Neural cell (in vitro differentiated cells): Measurements from ENCODE around the gene LDHAL6B. TPM values are rescaled to one million over a fixed set of nuclear protein-coding genes. Genes with fewer than 3 reads are reported as not detected.

Experiments used
- H2AFZ ChIP-seq: fragments of 200-600, 300-800 bp; sonication (generic), shearing (Covaris generic); 2 replicates; pipeline ENCODE4 v1.6.0; 2014; ENCODE audit warnings: low read depth, mild to moderate bottlenecking, antibody characterized with exemption, low read length, moderate library complexity
- H3F3A ChIP-seq: fragments of 200-600 bp; shearing (Covaris generic); 2 replicates; pipeline ENCODE4 v1.6.1; 2016; ENCODE audit warnings: mild to moderate bottlenecking, moderate library complexity, mixed read lengths, antibody characterized with exemption, low read length; ENCODE audit not compliant: insufficient read depth, poor library complexity, severe bottlenecking
- H3K27ac ChIP-seq: fragments of 200-600, 300-800 bp; sonication (generic), shearing (Covaris generic); 2 replicates; pipeline ENCODE4 v1.5.1; 2014; ENCODE audit warnings: mild to moderate bottlenecking, low read length, moderate library complexity
- H3K27me3 ChIP-seq: fragments of 300-800, 200-600 bp; sonication (generic), shearing (Covaris generic); 2 replicates; pipeline ENCODE4 v1.6.0; 2014; ENCODE audit warnings: mild to moderate bottlenecking, low read depth, low read length, moderate library complexity; ENCODE audit not compliant: insufficient read depth
- H3K36me3 ChIP-seq: fragments of 300-800, 200-600 bp; sonication (generic), shearing (Covaris generic); 2 replicates; pipeline ENCODE4 v1.5.1; 2014; ENCODE audit warnings: mild to moderate bottlenecking, antibody characterized with exemption, low read length, moderate library complexity; ENCODE audit not compliant: insufficient read depth
- H3K4me2 ChIP-seq: fragments of 300-800, 200-600 bp; sonication (generic), shearing (Covaris generic); 2 replicates; pipeline ENCODE4 v1.6.0; 2014; ENCODE audit warnings: mild to moderate bottlenecking, low read length
- H3K4me3 ChIP-seq: fragments of 300-800, 200-600 bp; sonication (generic), shearing (Covaris generic); 2 replicates; pipeline ENCODE4 v1.5.1; 2014; ENCODE audit warnings: mild to moderate bottlenecking, low read length, moderate library complexity
- H3K79me2 ChIP-seq: fragments of 200-600 bp; shearing (Covaris generic); replicated peaks from 2 replicates; pipeline ENCODE4 v1.6.0; 2014; ENCODE audit warnings: mild to moderate bottlenecking, low read length, moderate library complexity; ENCODE audit not compliant: insufficient read depth
- H3K9ac ChIP-seq: fragments of 300-800, 200-600 bp; sonication (generic), shearing (Covaris generic); 2 replicates; pipeline ENCODE4 v1.6.1; 2016; ENCODE audit warnings: mild to moderate bottlenecking, low read length, mixed read lengths
- H3K9me2 ChIP-seq: fragments of 200-600 bp; shearing (Covaris generic); 2 replicates; pipeline ENCODE4 v1.6.1; 2016; ENCODE audit warnings: mild to moderate bottlenecking, low read length, mixed read lengths; ENCODE audit not compliant: insufficient read depth
- H3K9me3 ChIP-seq: fragments of 200-600, 300-800 bp; sonication (generic), shearing (Covaris generic); 2 replicates; pipeline ENCODE4 v1.6.1; 2016; ENCODE audit warnings: mild to moderate bottlenecking, mixed run types, low read length, moderate library complexity, mixed read lengths
- H4K20me1 ChIP-seq: fragments of 200-600 bp; shearing (Covaris generic); 2 replicates; pipeline ENCODE4 v1.6.1; 2016; ENCODE audit warnings: mild to moderate bottlenecking, mixed run types; ENCODE audit not compliant: insufficient read depth
- EP300 ChIP-seq: fragments of 450-650 bp; conservative IDR thresholded peaks from 2 replicates; pipeline ENCODE4 v1.6.1; 2014; ENCODE audit warnings: antibody characterized with exemption, mild to moderate bottlenecking, moderate library complexity; ENCODE audit not compliant: poor library complexity, severe bottlenecking
- EZH2 ChIP-seq: fragments of 200-600, 300-800 bp; shearing (Covaris generic), sonication (generic); IDR thresholded peaks from 2 replicates; pipeline ENCODE4 v1.6.1; 2014; ENCODE audit warnings: antibody characterized with exemption, low read length, borderline replicate concordance, mild to moderate bottlenecking; ENCODE audit not compliant: insufficient read depth, poor library complexity, severe bottlenecking
- MXI1 ChIP-seq: fragments of 450-650 bp; conservative IDR thresholded peaks from 2 replicates; pipeline ENCODE4 v1.6.1; 2014; ENCODE audit warnings: antibody characterized with exemption, mild to moderate bottlenecking; ENCODE audit not compliant: poor library complexity, severe bottlenecking
- POLR2AphosphoS5 ChIP-seq: IDR thresholded peaks from 2 replicates; pipeline ENCODE4 v1.6.1; 2012
- RAD21 ChIP-seq: fragments of 450-650 bp; conservative IDR thresholded peaks from 2 replicates; pipeline ENCODE4 v1.6.1; 2014; ENCODE audit warnings: antibody characterized with exemption, mild to moderate bottlenecking, moderate library complexity
- SMC3 ChIP-seq: fragments of 450-650 bp; conservative IDR thresholded peaks from 2 replicates; pipeline ENCODE4 v1.6.1; 2014; ENCODE audit warnings: antibody characterized with exemption, mild to moderate bottlenecking, moderate library complexity; ENCODE audit not compliant: poor library complexity
- TAF1 ChIP-seq: IDR thresholded peaks from 2 replicates; pipeline ENCODE4 v1.6.1; 2012; ENCODE audit warnings: low read depth
- polyA plus RNA-seq: library from polyadenylated mRNA; depleted of rRNA; stranded (reverse); fragments of >200 nt; gene quantifications from 2 replicates; pipeline ENCODE4 v1.2.3, GENCODE V29; 2014
- TF ChIP-seq, protein P1 (sequence below): fragments of 450-650 bp; IDR thresholded peaks from 2 replicates; pipeline ENCODE4 v1.5.1; 2014; ENCODE audit warnings: antibody characterized with exemption, mild to moderate bottlenecking, moderate library complexity; ENCODE audit not compliant: poor library complexity, severe bottlenecking
- TF ChIP-seq, protein P2 (sequence below): IDR thresholded peaks from 2 replicates; pipeline ENCODE4 v1.6.1; 2012; ENCODE audit warnings: borderline replicate concordance

LDHAL6B gene
- polyA plus RNA-seq, 1 donor from 2014 or later: not detected

DNA sequence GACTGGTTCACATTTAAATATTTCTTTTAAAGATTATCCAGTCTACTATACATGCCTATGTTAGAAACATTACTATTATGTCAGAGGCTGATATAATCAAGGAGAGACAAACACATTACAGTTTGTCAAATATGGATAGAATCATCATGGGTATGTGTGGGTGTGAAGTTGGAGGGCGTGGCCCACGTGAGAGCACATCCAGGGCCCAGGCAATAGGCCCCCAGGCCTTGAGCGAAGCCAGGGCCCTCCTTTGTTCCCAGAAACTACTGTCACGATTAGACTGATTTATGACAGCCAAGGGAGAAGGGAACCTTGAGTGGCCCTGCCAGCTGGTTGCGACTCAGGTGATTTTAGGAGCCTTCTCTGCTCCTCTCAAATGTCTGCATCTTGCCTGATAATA lies 26.9 kb upstream of the LDHAL6B start:
- Histone ChIP-seq H3K4me2 (no peak overlapping the region), H3K79me2 (no peaks in the 10 kb centered on the region), H4K20me1 (no peaks in the 10 kb centered on the region), H3F3A (no peaks in the 10 kb centered on the region), H3K9me2 (no peaks in the 10 kb centered on the region), H3K27me3 (no peaks in the 10 kb centered on the region), H3K27ac (no peak overlapping the region), H3K4me3 (no peak overlapping the region), H3K36me3 (no peaks in the 10 kb centered on the region), H3K9ac (no peak overlapping the region), H3K9me3 (peaks cover 3% of the 10 kb centered on the region), H2AFZ (no peak overlapping the region)
- TF ChIP-seq EP300 (no peak), RAD21 (no peak), EZH2 (no peak), POLR2AphosphoS5 (no peak), TAF1 (no peak), MXI1 (no peak), SMC3 (no peak)
- TF ChIP-seq, protein P1, sequence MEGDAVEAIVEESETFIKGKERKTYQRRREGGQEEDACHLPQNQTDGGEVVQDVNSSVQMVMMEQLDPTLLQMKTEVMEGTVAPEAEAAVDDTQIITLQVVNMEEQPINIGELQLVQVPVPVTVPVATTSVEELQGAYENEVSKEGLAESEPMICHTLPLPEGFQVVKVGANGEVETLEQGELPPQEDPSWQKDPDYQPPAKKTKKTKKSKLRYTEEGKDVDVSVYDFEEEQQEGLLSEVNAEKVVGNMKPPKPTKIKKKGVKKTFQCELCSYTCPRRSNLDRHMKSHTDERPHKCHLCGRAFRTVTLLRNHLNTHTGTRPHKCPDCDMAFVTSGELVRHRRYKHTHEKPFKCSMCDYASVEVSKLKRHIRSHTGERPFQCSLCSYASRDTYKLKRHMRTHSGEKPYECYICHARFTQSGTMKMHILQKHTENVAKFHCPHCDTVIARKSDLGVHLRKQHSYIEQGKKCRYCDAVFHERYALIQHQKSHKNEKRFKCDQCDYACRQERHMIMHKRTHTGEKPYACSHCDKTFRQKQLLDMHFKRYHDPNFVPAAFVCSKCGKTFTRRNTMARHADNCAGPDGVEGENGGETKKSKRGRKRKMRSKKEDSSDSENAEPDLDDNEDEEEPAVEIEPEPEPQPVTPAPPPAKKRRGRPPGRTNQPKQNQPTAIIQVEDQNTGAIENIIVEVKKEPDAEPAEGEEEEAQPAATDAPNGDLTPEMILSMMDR: no peak
- TF ChIP-seq, protein P2, sequence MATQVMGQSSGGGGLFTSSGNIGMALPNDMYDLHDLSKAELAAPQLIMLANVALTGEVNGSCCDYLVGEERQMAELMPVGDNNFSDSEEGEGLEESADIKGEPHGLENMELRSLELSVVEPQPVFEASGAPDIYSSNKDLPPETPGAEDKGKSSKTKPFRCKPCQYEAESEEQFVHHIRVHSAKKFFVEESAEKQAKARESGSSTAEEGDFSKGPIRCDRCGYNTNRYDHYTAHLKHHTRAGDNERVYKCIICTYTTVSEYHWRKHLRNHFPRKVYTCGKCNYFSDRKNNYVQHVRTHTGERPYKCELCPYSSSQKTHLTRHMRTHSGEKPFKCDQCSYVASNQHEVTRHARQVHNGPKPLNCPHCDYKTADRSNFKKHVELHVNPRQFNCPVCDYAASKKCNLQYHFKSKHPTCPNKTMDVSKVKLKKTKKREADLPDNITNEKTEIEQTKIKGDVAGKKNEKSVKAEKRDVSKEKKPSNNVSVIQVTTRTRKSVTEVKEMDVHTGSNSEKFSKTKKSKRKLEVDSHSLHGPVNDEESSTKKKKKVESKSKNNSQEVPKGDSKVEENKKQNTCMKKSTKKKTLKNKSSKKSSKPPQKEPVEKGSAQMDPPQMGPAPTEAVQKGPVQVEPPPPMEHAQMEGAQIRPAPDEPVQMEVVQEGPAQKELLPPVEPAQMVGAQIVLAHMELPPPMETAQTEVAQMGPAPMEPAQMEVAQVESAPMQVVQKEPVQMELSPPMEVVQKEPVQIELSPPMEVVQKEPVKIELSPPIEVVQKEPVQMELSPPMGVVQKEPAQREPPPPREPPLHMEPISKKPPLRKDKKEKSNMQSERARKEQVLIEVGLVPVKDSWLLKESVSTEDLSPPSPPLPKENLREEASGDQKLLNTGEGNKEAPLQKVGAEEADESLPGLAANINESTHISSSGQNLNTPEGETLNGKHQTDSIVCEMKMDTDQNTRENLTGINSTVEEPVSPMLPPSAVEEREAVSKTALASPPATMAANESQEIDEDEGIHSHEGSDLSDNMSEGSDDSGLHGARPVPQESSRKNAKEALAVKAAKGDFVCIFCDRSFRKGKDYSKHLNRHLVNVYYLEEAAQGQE: no peak

DNA sequence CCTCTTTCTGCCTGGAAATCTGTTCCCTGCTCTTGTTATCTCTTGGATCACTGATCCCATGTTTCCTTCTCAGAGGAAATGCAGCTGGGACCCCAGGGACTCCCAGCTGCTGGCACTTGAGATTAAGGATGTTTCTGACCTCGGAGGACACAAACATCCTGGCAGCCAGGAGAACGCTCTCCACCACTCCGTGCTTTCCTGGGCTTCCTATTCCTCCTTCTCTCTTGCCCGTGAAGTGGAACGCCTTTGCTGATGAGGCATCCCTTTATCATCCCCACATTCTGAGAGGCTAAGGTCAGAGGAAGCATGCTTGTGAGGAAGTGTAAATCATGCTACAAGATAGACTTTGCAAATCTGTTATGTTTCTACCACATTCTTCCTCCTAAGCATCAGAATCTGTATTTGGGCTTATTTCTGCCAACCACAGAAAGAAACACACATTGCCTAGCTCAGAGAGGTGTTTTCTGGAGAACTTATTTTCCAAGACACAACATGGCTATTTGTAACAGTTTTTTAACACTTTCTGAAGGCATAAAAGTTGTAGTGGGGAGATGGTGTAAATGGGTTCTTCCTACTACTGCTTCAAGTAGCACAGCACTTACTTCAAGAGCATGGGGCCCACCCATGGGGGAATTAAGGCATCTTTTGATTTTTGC lies 25.6 kb upstream of the LDHAL6B start:
- Histone ChIP-seq H3K4me2 (no peak overlapping the region), H3F3A (no peaks in the 10 kb centered on the region), H3K36me3 (no peaks in the 10 kb centered on the region), H3K9ac (no peak overlapping the region), H3K9me2 (no peaks in the 10 kb centered on the region), H3K27ac (no peak overlapping the region), H4K20me1 (no peaks in the 10 kb centered on the region), H3K4me3 (no peak overlapping the region), H3K9me3 (peaks cover 3% of the 10 kb centered on the region), H3K79me2 (no peaks in the 10 kb centered on the region), H3K27me3 (no peaks in the 10 kb centered on the region), H2AFZ (no peak overlapping the region)
- no peak for TF ChIP-seq POLR2AphosphoS5
- TF ChIP-seq EP300: no peak
- TF ChIP-seq TAF1: no peak
- TF ChIP-seq, protein P1: no peak
- TF ChIP-seq, protein P2: no peak
- TF ChIP-seq SMC3: no peak
- TF ChIP-seq EZH2: no peak
- TF ChIP-seq MXI1: no peak
- TF ChIP-seq RAD21: no peak
